ENCODE data around the gene CFAP100. TPM values are rescaled to one million over a fixed set of nuclear protein-coding genes. Genes with fewer than 3 reads are reported as not detected.

Gene CFAP100
- total and polyA plus RNA-seq, 2 of the 4 experiments (the other 2 are of a cell fraction): not detected

DNA sequence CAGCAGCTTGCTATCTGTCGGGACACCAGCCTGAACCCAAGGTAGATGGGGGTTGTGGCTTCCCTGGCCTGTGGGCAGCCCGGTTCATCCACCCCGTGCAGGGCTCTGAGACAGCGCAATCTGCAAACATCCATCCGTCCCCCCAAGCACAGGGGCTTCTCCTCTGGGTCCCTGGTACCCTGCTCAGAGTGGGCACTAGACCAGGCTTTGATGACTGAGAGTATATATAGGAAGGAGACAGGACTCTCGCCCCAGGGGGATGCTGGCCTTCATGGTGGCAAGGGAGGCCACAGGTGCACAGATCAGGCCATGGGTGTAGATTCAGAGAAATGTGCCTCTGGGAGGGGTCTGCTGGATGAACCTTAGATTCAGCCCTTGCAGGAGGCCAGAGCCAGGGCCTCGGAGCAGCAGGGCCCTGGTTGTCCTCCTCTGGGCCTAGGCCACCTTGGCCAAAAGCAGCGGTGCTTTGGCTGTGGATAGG is 40.3 kb downstream of the CFAP100 start:
- Histone ChIP-seq H3K27ac (ENCODE audit: insufficient read depth, low read length) (no peak overlapping the region), H2BK120ac (ENCODE audit: low read depth, low read length) (no peak overlapping the region), H3K4ac (ENCODE audit: low read depth, low read length) (no peak overlapping the region), H3K9me3 (ENCODE audit: control insufficient read depth, insufficient read depth, low read length) (no peaks in the 10 kb centered on the region), H2AK9ac (replicated peaks; ENCODE audit: low read depth, low read length, poor library complexity) (no peak overlapping the region), H3K36me3 (ENCODE audit: control insufficient read depth, insufficient read depth, low read length) (peaks cover 2% of the 10 kb centered on the region; the same call in 1 of the 2 replicates), H3K56ac (ENCODE audit: extremely low read depth, insufficient read depth, low read length) (no peak overlapping the region), H2BK15ac (ENCODE audit: low read depth, low read length) (no peak overlapping the region), H3K79me1 (ENCODE audit: low read depth in 1 of 2, low read length in 2 of 2) (no peaks in the 10 kb centered on the region), H3K14ac (replicated peaks; ENCODE audit: low read depth, low read length) (no peak overlapping the region), H3K9ac (ENCODE audit: low read depth, low read length) (no peak overlapping the region), H4K8ac (ENCODE audit: low read depth in 2 of 2, low read length in 2 of 2) (no peak overlapping the region), H3K18ac (ENCODE audit: low read depth, low read length) (no peak overlapping the region), H3K27me3 (ENCODE audit: control insufficient read depth, insufficient read depth, low read length) (no peaks in the 10 kb centered on the region), H3K4me3 (ENCODE audit: insufficient read depth, low read depth, low read length) (no peak overlapping the region), H3K23ac (ENCODE audit: low read depth, low read length) (no peak overlapping the region), H4K91ac (ENCODE audit: insufficient read depth, low read depth, low read length) (no peak overlapping the region), H3K4me2 (ENCODE audit: low read depth, low read length) (no peak overlapping the region), H3K9me1 (ENCODE audit: insufficient read depth, low read length) (no peaks in the 10 kb centered on the region; the same call in 1 of the 2 replicates), H3K4me1 (ENCODE audit: control insufficient read depth, insufficient read depth, low read length) (no peaks in the 10 kb centered on the region), H2AK5ac (ENCODE audit: low read depth, low read length) (no peak overlapping the region), H4K5ac (ENCODE audit: low read depth, low read length) (no peak overlapping the region), H4K20me1 (ENCODE audit: insufficient read depth, low read length) (no peaks in the 10 kb centered on the region), H2BK20ac (ENCODE audit: low read depth, low read length) (no peak overlapping the region), H2BK5ac (ENCODE audit: low read depth, low read length, poor library complexity, severe bottlenecking) (no peak overlapping the region), H2AFZ (replicated peaks; ENCODE audit: low read length, poor library complexity) (no peak overlapping the region)
- in situ Hi-C loops (cut with MboI; ENCODE audit: low sequenced_read_pairs) (no loop called here), dilution Hi-C loops (cut with HindIII; ENCODE audit: low sequenced_read_pairs, unreplicated experiment) (no loop called here), intact Hi-C loops (cut with micrococcal nuclease) (no loop called here)
- DNase-seq (no peak), ATAC-seq (ENCODE audit: low read depth) (no peak)
- TF ChIP-seq MXI1 (IDR thresholded peaks at IDR 0.05; ENCODE audit: borderline replicate concordance, low read depth, low read length): no peak
- no peak for TF ChIP-seq MAFK (IDR thresholded peaks at IDR 0.05; ENCODE audit: low read depth, low read length)
- TF ChIP-seq SMC3 (IDR thresholded peaks at IDR 0.05; ENCODE audit: low read depth, low read length): no peak
- ChIA-PET CTCF (no interaction called here), POLR2A (ENCODE audit: unreplicated experiment) (no interaction called here)
- no CpG with 5 or more reads among the region's 8 CpGs for WGBS, 2 experiments (ENCODE audit: extremely low coverage in 2 of 2, insufficient read length in 1 of 2)
- no TSS peak for BruUV-seq (replicated peaks)
